Neuron (in vitro differentiated cells): ENCODE data around the gene ANKS1A.

Experiments
- H2AFZ ChIP-seq: one replicate; pipeline ENCODE4 v1.6.1; 2013; ENCODE audit warnings: low read depth, mild to moderate bottlenecking, inconsistent platforms, low read length, moderate library complexity
- H3K27me3 ChIP-seq: one replicate; pipeline ENCODE4 v1.6.1; 2013; ENCODE audit warnings: low read length; ENCODE audit not compliant: insufficient read depth
- H3K36me3 ChIP-seq: one replicate; pipeline ENCODE4 v1.6.1; 2013; ENCODE audit warnings: low read length; ENCODE audit not compliant: insufficient read depth
- H3K4me1 ChIP-seq: one replicate; pipeline ENCODE4 v1.6.1; 2013; ENCODE audit warnings: low read length; ENCODE audit not compliant: insufficient read depth
- H3K4me3 ChIP-seq: 2 replicates; pipeline ENCODE4 v1.5.1; 2013; ENCODE audit warnings: mild to moderate bottlenecking, low read length, moderate library complexity
- H3K9me3 ChIP-seq: one replicate; pipeline ENCODE4 v1.6.1; 2013; ENCODE audit warnings: low read length

The ANKS1A gene

GRCh38 chr6:35019831-35020230, 130.8 kb downstream of the ANKS1A start:
- H2AFZ ChIP-seq, result no peak overlapping the region
- no peaks in the 10 kb centered on the region for H3K9me3 ChIP-seq
- H3K4me1 ChIP-seq, result peaks cover 34% of the 10 kb centered on the region
- H3K4me3 ChIP-seq, result no peak overlapping the region
- peaks cover 15% of the 10 kb centered on the region for H3K36me3 ChIP-seq
- H3K27me3 ChIP-seq, result no peaks in the 10 kb centered on the region

- peaks cover 46% of the 10 kb centered on the region for H3K4me1 ChIP-seq
- H3K36me3 ChIP-seq, result peaks cover 15% of the 10 kb centered on the region
- no peaks in the 10 kb centered on the region for H3K9me3 ChIP-seq
- no peaks in the 10 kb centered on the region for H3K27me3 ChIP-seq
- H3K4me3 ChIP-seq, result no peak overlapping the region
- no peak overlapping the region for H2AFZ ChIP-seq
Observed at GRCh38 chr6:35021004-35021403, 131.9 kb downstream of the ANKS1A start.

- Histone ChIP-seq H3K27me3 (no peaks in the 10 kb centered on the region), H3K36me3 (peaks cover 7% of the 10 kb centered on the region), H2AFZ (no peak overlapping the region), H3K9me3 (no peaks in the 10 kb centered on the region), H3K4me1 (peaks cover 47% of the 10 kb centered on the region), H3K4me3 (no peak overlapping the region)
Observed at GRCh38 chr6:35023091-35024000, 134.3 kb downstream of the ANKS1A start.

- Histone ChIP-seq H3K4me3 (no peak overlapping the region), H2AFZ (peak overlapping the region; percentile 3), H3K36me3 (no peaks in the 10 kb centered on the region), H3K9me3 (no peaks in the 10 kb centered on the region), H3K4me1 (peaks cover 47% of the 10 kb centered on the region), H3K27me3 (no peaks in the 10 kb centered on the region)
Observed at GRCh38 chr6:35024551-35025054, 135.5 kb downstream of the ANKS1A start.

GRCh38 chr6:35025232-35026188, 136.5 kb downstream of the ANKS1A start:
- H3K4me3 ChIP-seq, result no peak overlapping the region
- H3K27me3 ChIP-seq, result no peaks in the 10 kb centered on the region

GRCh38 chr6:35026434-35027222, 137.6 kb downstream of the ANKS1A start:
- Histone ChIP-seq H3K36me3 (no peaks in the 10 kb centered on the region), H2AFZ (no peak overlapping the region), H3K4me3 (no peak overlapping the region), H3K27me3 (no peaks in the 10 kb centered on the region), H3K4me1 (peaks cover 47% of the 10 kb centered on the region), H3K9me3 (no peaks in the 10 kb centered on the region)

More at GRCh38 chr6:35025232-35026188, 136.5 kb downstream of the ANKS1A start:
- no peaks in the 10 kb centered on the region for H3K9me3 ChIP-seq
- no peak overlapping the region for H2AFZ ChIP-seq
- no peaks in the 10 kb centered on the region for H3K36me3 ChIP-seq
- H3K4me1 ChIP-seq, result peaks cover 47% of the 10 kb centered on the region

- no peaks in the 10 kb centered on the region for H3K9me3 ChIP-seq
- no peak overlapping the region for H3K4me3 ChIP-seq
- H3K4me1 ChIP-seq, result peaks cover 47% of the 10 kb centered on the region
- H2AFZ ChIP-seq, result no peak overlapping the region
- H3K36me3 ChIP-seq, result no peaks in the 10 kb centered on the region
- no peaks in the 10 kb centered on the region for H3K27me3 ChIP-seq
Observed at GRCh38 chr6:35027807-35028206, 138.8 kb downstream of the ANKS1A start.

GRCh38 chr6:35028781-35029769, 140.0 kb downstream of the ANKS1A start:
- Histone ChIP-seq H3K4me3 (no peak overlapping the region), H3K4me1 (peaks cover 36% of the 10 kb centered on the region), H3K36me3 (no peaks in the 10 kb centered on the region), H3K9me3 (no peaks in the 10 kb centered on the region), H3K27me3 (no peaks in the 10 kb centered on the region), H2AFZ (no peak overlapping the region)

GRCh38 chr6:35030099-35030498, 141.0 kb downstream of the ANKS1A start:
- Histone ChIP-seq H3K4me1 (peaks cover 26% of the 10 kb centered on the region), H3K36me3 (no peaks in the 10 kb centered on the region), H3K27me3 (no peaks in the 10 kb centered on the region), H3K4me3 (no peak overlapping the region), H3K9me3 (no peaks in the 10 kb centered on the region), H2AFZ (no peak overlapping the region)

GRCh38 chr6:35031611-35032529, 142.8 kb downstream of the ANKS1A start:
- Histone ChIP-seq H3K4me3 (no peak overlapping the region), H3K27me3 (no peaks in the 10 kb centered on the region), H2AFZ (no peak overlapping the region), H3K9me3 (no peaks in the 10 kb centered on the region), H3K36me3 (no peaks in the 10 kb centered on the region), H3K4me1 (peaks cover 19% of the 10 kb centered on the region)

GRCh38 chr6:35033683-35034082, 144.6 kb downstream of the ANKS1A start:
- H3K27me3 ChIP-seq, result no peaks in the 10 kb centered on the region
- H3K9me3 ChIP-seq, result no peaks in the 10 kb centered on the region
- H2AFZ ChIP-seq, result no peak overlapping the region
- no peak overlapping the region for H3K4me3 ChIP-seq
- H3K36me3 ChIP-seq, result no peaks in the 10 kb centered on the region
- H3K4me1 ChIP-seq, result peaks cover 6% of the 10 kb centered on the region
